ENCODE results near the gene PEX3. TPM values are rescaled to one million over a fixed set of nuclear protein-coding genes. Genes with fewer than 3 reads are reported as not detected.

PEX3 gene
- total and polyA plus RNA-seq, 10 of the 15 experiments (the other 5 are each of a cell fraction or from before 2014, with no cell fraction given), result 18.6 to 70.7 (median 38.6) TPM

- H3K79me2 ChIP-seq (ENCODE audit: control insufficient read depth, insufficient read depth, low read length), result peaks cover 18% of the 10 kb centered on the region
- in situ Hi-C loops (cut with MboI) (no loop called here), intact Hi-C loops (cut with micrococcal nuclease; ENCODE audit: unreplicated experiment) (loop anchor here (10.0 kb wide), 1 partner anchor 273 kb away; no protein-coding TSS in a partner anchor)
- H3K4me2 ChIP-seq (ENCODE audit: control insufficient read depth, insufficient read depth), result no peak overlapping the region; the same call in 1 of the 2 replicates
- CTCF ChIA-PET, result interaction anchor here (0.9 to 2.9 kb wide), 5 partner anchors 10 to 506 kb away, joined by 3 to 9 read pairs (median 3); no protein-coding TSS in a partner anchor
- H3K36me3 ChIP-seq (ENCODE audit: control insufficient read depth in 2 of 2, insufficient read depth in 2 of 2, low read length in 1 of 2), result peaks cover 0 to 7% of the 10 kb centered on the region in 2 experiments; a peak in 2 of 4 replicates
- H3K27ac ChIP-seq (ENCODE audit: control insufficient read depth, insufficient read depth), result no peak overlapping the region
- H3K9ac ChIP-seq (ENCODE audit: control insufficient read depth, insufficient read depth, low read length), result no peak overlapping the region
- 78% methylated on average over 6 of the region's 6 CpGs for WGBS (ENCODE audit: insufficient coverage, insufficient replicate concordance, low lambda C conversion rate, missing lambda C conversion rate)
- H2AFZ ChIP-seq (ENCODE audit: control insufficient read depth, low read depth, low read length), result no peak overlapping the region
- ATAC-seq (peak; percentile 43), DNase-seq (ENCODE audit: low read depth, low spot score) (no peak), FAIRE-seq (no peak)
- H3K4me3 ChIP-seq, result no peak overlapping the region
- H3K9me3 ChIP-seq (replicated peaks; ENCODE audit: control insufficient read depth, insufficient read depth, low read length), result no peaks in the 10 kb centered on the region
- H4K20me1 ChIP-seq (ENCODE audit: control insufficient read depth, insufficient read depth), result no peaks in the 10 kb centered on the region
- RAD21 ChIA-PET (ENCODE audit: unreplicated experiment), result interaction anchor here (0.7 kb wide), 1 partner anchor 1033 kb away, joined by 3 read pairs; no protein-coding TSS in a partner anchor
- BruUV-seq (replicated peaks), result no TSS peak
- H3K27me3 ChIP-seq (replicated peaks in 1 of 2; ENCODE audit: control insufficient read depth in 2 of 2, insufficient read depth in 2 of 2, low read length in 1 of 2), result no peaks in the 10 kb centered on the region
- POLR2A ChIA-PET, result no interaction called here
- TF ChIP-seq BHLHE40 (IDR thresholded peaks at IDR 0.05; ENCODE audit: borderline replicate concordance in 1 of 2, low read depth in 2 of 2, low read length in 1 of 2) (peak; percentile 76 to 82), IRF3 (IDR thresholded peaks at IDR 0.05) (no peak), ASH2L (IDR thresholded peaks at IDR 0.05; ENCODE audit: borderline replicate concordance, low read depth) (no peak), IKZF2 (IDR thresholded peaks at IDR 0.05) (0 out of 4 replicates have a peak, but pooled peaks of 1 of the 2 experiments have one; percentile 26), STAT1 (conservative IDR thresholded peaks at IDR 0.05) (no peak), NBN (IDR thresholded peaks at IDR 0.05) (0 out of 2 replicates have a peak, but pooled peaks have one; percentile 37), SPI1 (IDR thresholded peaks at IDR 0.05; ENCODE audit: borderline replicate concordance, insufficient read depth, low read depth, low read length) (peak; percentile 84)
- H3K4me1 ChIP-seq (ENCODE audit: control insufficient read depth, insufficient read depth, low read length), result peaks cover 32% of the 10 kb centered on the region
- SMC1A ChIA-PET (ENCODE audit: uncharacterized antibody, unreplicated experiment), result interaction anchor here (0.8 to 1.7 kb wide), 6 partner anchors 11 to 683 kb away, joined by 3 to 6 read pairs (median 4); partner anchors contain the start of gene LTV1
Measured at GRCh38 chr6:143507358-143508145, 56.9 kb downstream of the PEX3 start.
